ENCODE measurements around the gene RPLP2. TPM values are rescaled to one million over a fixed set of nuclear protein-coding genes. Genes with fewer than 3 reads are reported as not detected.

Gene RPLP2
- total RNA-seq, 6 experiments from 2014 or later, result 1,532 to 1,781 (median 1,709) TPM

- H3K9me3 Mint-ChIP-seq, result no peaks in the 10 kb centered on the region
- H3K4me1 Mint-ChIP-seq (ENCODE audit: low read depth), result peaks cover 12% of the 10 kb centered on the region
- peaks cover 4% of the 10 kb centered on the region; the same call in 1 of the 2 replicates for H3K27me3 Mint-ChIP-seq (ENCODE audit: insufficient read depth)
- H3K27ac Mint-ChIP-seq, result peak within 1 kb of the TSS; percentile 89
- DNase-seq, result peak; percentile 63
- no peaks in the 10 kb centered on the region for H3K36me3 Mint-ChIP-seq (ENCODE audit: low read depth)
- H3K4me3 Mint-ChIP-seq, result peak within 1 kb of the TSS; percentile 91
- peak; percentile 85 for TF ChIP-seq CTCF (IDR thresholded peaks at IDR 0.05)
Observed at GRCh38 chr11:798093-798713, 11.6 kb upstream of the RPLP2 start, which contains the start of gene SLC25A22. Gene SLC25A22 (minus strand): TSS chr11:798281. CDS start chr11:795006, 3,275 bp downstream.

GRCh38 chr11:799641-800316, 10.0 kb upstream of the RPLP2 start:
- peaks cover 4% of the 10 kb centered on the region; the same call in 1 of the 2 replicates for H3K27me3 Mint-ChIP-seq (ENCODE audit: insufficient read depth)
- TF ChIP-seq CTCF (IDR thresholded peaks at IDR 0.05), result no peak
- no peak for DNase-seq
- peaks cover 18% of the 10 kb centered on the region for H3K4me1 Mint-ChIP-seq (ENCODE audit: low read depth)
- no peaks in the 10 kb centered on the region for H3K36me3 Mint-ChIP-seq (ENCODE audit: low read depth)
- H3K9me3 Mint-ChIP-seq, result no peaks in the 10 kb centered on the region
- H3K27ac Mint-ChIP-seq, result no peak overlapping the region
- no peak overlapping the region for H3K4me3 Mint-ChIP-seq

GRCh38 chr11:800473-800872, 9.3 kb upstream of the RPLP2 start:
- Mint-ChIP-seq H3K36me3 (ENCODE audit: low read depth) (no peaks in the 10 kb centered on the region), H3K4me1 (ENCODE audit: low read depth) (peaks cover 18% of the 10 kb centered on the region), H3K27me3 (ENCODE audit: insufficient read depth) (peaks cover 4% of the 10 kb centered on the region; the same call in 1 of the 2 replicates), H3K27ac (no peak overlapping the region), H3K4me3 (no peak overlapping the region), H3K9me3 (no peaks in the 10 kb centered on the region)
- TF ChIP-seq CTCF (IDR thresholded peaks at IDR 0.05), result no peak
- no peak for DNase-seq

GRCh38 chr11:801097-801780, 8.5 kb upstream of the RPLP2 start:
- no peak overlapping the region for H3K4me3 Mint-ChIP-seq
- no peak for TF ChIP-seq CTCF (IDR thresholded peaks at IDR 0.05)
- no peaks in the 10 kb centered on the region for H3K36me3 Mint-ChIP-seq (ENCODE audit: low read depth)
- H3K4me1 Mint-ChIP-seq (ENCODE audit: low read depth), result peaks cover 15% of the 10 kb centered on the region
- DNase-seq, result no peak
- peaks cover 2% of the 10 kb centered on the region; the same call in 1 of the 2 replicates for H3K27me3 Mint-ChIP-seq (ENCODE audit: insufficient read depth)
- no peaks in the 10 kb centered on the region for H3K9me3 Mint-ChIP-seq
- H3K27ac Mint-ChIP-seq, result no peak overlapping the region

- Mint-ChIP-seq H3K27me3 (ENCODE audit: insufficient read depth) (peaks cover 2% of the 10 kb centered on the region; the same call in 1 of the 2 replicates), H3K9me3 (no peaks in the 10 kb centered on the region), H3K4me1 (ENCODE audit: low read depth) (peaks cover 6% of the 10 kb centered on the region; the same call in 1 of the 2 replicates), H3K36me3 (ENCODE audit: low read depth) (no peaks in the 10 kb centered on the region), H3K4me3 (no peak overlapping the region), H3K27ac (no peak overlapping the region)
- no peak for TF ChIP-seq CTCF (IDR thresholded peaks at IDR 0.05)
- DNase-seq, result no peak
Observed at GRCh38 chr11:802018-802617, 7.6 kb upstream of the RPLP2 start.

All from HFFc6 (cell line).